ENCODE measurements around the gene PRRT1. TPM values are rescaled to one million over a fixed set of nuclear protein-coding genes. Genes with fewer than 3 reads are reported as not detected.
"Not testable (repeated sequence)": the region's sequence is repeated elsewhere in the genome, so short reads cannot be mapped to it uniquely, and the experiment has no call there.

The PRRT1 gene
- total RNA-seq, 6 donors from 2014 or later, result 0.69 to 6.3 (median 0.98) TPM; not detected in 1

DNA sequence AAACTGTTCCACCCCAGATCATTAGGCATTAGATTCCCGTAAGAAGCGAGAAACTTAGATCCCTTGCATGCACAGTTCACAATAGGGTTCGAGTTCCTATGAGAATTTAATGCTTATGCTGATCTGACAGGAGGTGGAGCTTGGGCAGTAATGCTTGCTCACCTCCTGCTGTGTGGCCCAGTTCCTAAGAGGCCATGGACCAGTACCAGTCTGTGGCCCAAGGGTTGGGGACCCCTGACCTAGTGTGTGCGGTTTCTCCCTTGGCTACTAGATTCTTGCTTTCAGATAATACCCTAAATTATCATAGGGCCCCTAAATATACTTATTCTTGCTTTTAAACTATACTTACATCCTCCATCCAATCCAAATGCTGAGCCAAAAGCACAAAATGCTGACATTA lies 42.6 kb upstream of the PRRT1 start:
- Histone ChIP-seq H3K4me1 (peaks cover 51 to 64% (median 58%) of the 10 kb centered on the region in 4 donors), H3K4me3 (no peak overlapping the region), H3K27ac (peak overlapping the region; percentile 78 to 100 (median 97)), H3K9me3 (no peaks in the 10 kb centered on the region), H3K36me3 (peaks cover 0 to 17% (median 0%) of the 10 kb centered on the region in 4 donors), H3K27me3 (no peaks in the 10 kb centered on the region)
- no peak for TF ChIP-seq EP300 (IDR thresholded peaks at IDR 0.05)
- no peak for TF ChIP-seq POLR2A (IDR thresholded peaks at IDR 0.05)
- no peak for TF ChIP-seq CTCF (IDR thresholded peaks at IDR 0.05)
- TF ChIP-seq POLR2AphosphoS5 (IDR thresholded peaks at IDR 0.05), result no peak
- ATAC-seq (ENCODE audit: low FRiP score in 2 of 2) (no peak), DNase-seq (no peak)
- 94 to 99% methylated on average over 4 of the region's 4 CpGs for WGBS, 2 donors

DNA sequence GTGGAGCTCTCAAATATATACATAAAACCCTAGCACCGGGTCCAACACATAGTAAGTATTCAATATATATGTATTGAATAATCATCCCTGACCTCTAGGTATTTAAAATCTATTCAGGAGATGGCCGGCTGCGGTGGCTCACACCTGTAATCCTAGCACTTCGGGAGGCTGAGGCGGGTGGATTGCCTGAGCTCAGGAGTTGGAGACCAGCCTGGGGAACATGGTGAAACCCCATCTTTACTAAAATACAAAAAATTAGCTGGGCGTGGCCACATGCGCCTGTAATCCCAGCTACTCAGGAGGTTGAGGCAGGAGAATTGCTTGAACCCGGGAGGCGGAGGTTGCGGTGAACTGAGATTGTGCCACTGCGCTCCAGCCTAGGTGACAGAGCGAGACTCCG lies 41.4 kb upstream of the PRRT1 start:
- not testable (repeated sequence) for H3K9me3 ChIP-seq; H3K27me3 ChIP-seq; ATAC-seq (ENCODE audit: low FRiP score in 2 of 2); DNase-seq
- peaks cover 61 to 76% (median 70%) of the 10 kb centered on the region in 4 donors for H3K4me1 ChIP-seq
- H3K4me3 ChIP-seq, result peak overlapping the region in 3 of 4 donors; percentile 72 to 96 (median 80)
- H3K36me3 ChIP-seq, result peaks cover 0 to 10% (median 2%) of the 10 kb centered on the region in 4 donors
- 59 to 61% methylated on average over 13 of the region's 13 CpGs for WGBS, 2 donors
- H3K27ac ChIP-seq, result peak overlapping the region; percentile 93 to 98 (median 96)

GRCh38 chr6:32192608-32193039 lies 40.9 kb upstream of the PRRT1 start, which contains the start of gene GPSM3:
TSS of gene GPSM3 (minus strand) at chr6:32192643. CDS start at chr6:32192513, 130 bp downstream.
- H3K27me3 ChIP-seq, result no peaks in the 10 kb centered on the region
- peak within 1 kb of the TSS; percentile 93 to 98 (median 96) for H3K27ac ChIP-seq
- TF ChIP-seq POLR2A (IDR thresholded peaks at IDR 0.05), result peak in 2 of 4 donors; percentile 39 to 67
- TF ChIP-seq EP300 (IDR thresholded peaks at IDR 0.05), result no peak
- TF ChIP-seq CTCF (IDR thresholded peaks at IDR 0.05), result no peak
- TF ChIP-seq POLR2AphosphoS5 (IDR thresholded peaks at IDR 0.05), result peak; percentile 50 to 54
- DNase-seq (peak; percentile 75 to 83), ATAC-seq (ENCODE audit: low FRiP score in 2 of 2) (no peak)
- peaks cover 0 to 11% (median 4%) of the 10 kb centered on the region in 4 donors for H3K36me3 ChIP-seq
- peaks cover 66 to 81% (median 74%) of the 10 kb centered on the region in 4 donors for H3K4me1 ChIP-seq
- 21 to 24% methylated on average over 2 to 5 of the region's 5 CpGs for WGBS, 2 donors
- no peaks in the 10 kb centered on the region for H3K9me3 ChIP-seq
- H3K4me3 ChIP-seq, result peak within 1 kb of the TSS in 3 of 4 donors; percentile 72 to 96 (median 80)

- 52 to 62% methylated on average over 15 of the region's 15 CpGs for WGBS, 2 donors
- no peak for DNase-seq
- H3K27me3 ChIP-seq, result no peaks in the 10 kb centered on the region
- ATAC-seq (ENCODE audit: low FRiP score in 2 of 2), result no peak
- no peak for TF ChIP-seq CTCF (IDR thresholded peaks at IDR 0.05)
- TF ChIP-seq POLR2AphosphoS5 (IDR thresholded peaks at IDR 0.05), result no peak
- no peak for TF ChIP-seq EP300 (IDR thresholded peaks at IDR 0.05)
- TF ChIP-seq POLR2A (IDR thresholded peaks at IDR 0.05), result no peak
- H3K27ac ChIP-seq, result peak overlapping the region; percentile 93 to 98 (median 96)
- H3K36me3 ChIP-seq, result peaks cover 0 to 14% (median 5%) of the 10 kb centered on the region in 4 donors
- H3K9me3 ChIP-seq, result no peaks in the 10 kb centered on the region
- peak overlapping the region in 3 of 4 donors; percentile 72 to 96 (median 80) for H3K4me3 ChIP-seq
- peaks cover 68 to 82% (median 74%) of the 10 kb centered on the region in 4 donors for H3K4me1 ChIP-seq
These were observed 40.2 kb upstream of the PRRT1 start for GRCh38 chr6:32191696-32192607.

All from upper lobe of left lung (tissue), 6 donors.